ENCODE results near the gene ZNF609. TPM values are rescaled to one million over a fixed set of nuclear protein-coding genes. Genes with fewer than 3 reads are reported as not detected.

ZNF609 gene
- total RNA-seq, 1 experiment from 2014 or later, result 49.0 TPM

GRCh38 chr15:64622410-64623260 is 162.3 kb downstream of the ZNF609 start:
- H3K27me3 Mint-ChIP-seq (ENCODE audit: insufficient read depth, unreplicated experiment), result no peaks in the 10 kb centered on the region
- BruUV-seq (replicated peaks), result no TSS peak

GRCh38 chr15:64623347-64623996 is 163.1 kb downstream of the ZNF609 start:
- BruUV-seq (replicated peaks), result TSS peak; percentile 17
- POLR2A ChIA-PET, result interaction anchor here (1.4 kb wide), 1 partner anchor 12 kb away, joined by 5 read pairs; no protein-coding TSS in a partner anchor
- no peak for TF ChIP-seq CTCF (IDR thresholded peaks at IDR 0.05; ENCODE audit: unreplicated experiment)
- peaks cover 33% of the 10 kb centered on the region for H3K36me3 Mint-ChIP-seq (ENCODE audit: insufficient read depth, unreplicated experiment)
- no peaks in the 10 kb centered on the region for H3K27me3 Mint-ChIP-seq (ENCODE audit: insufficient read depth, unreplicated experiment)
- peaks cover 22% of the 10 kb centered on the region for H3K4me1 Mint-ChIP-seq (ENCODE audit: insufficient read depth, unreplicated experiment)
- H3K9me3 Mint-ChIP-seq (ENCODE audit: unreplicated experiment), result no peaks in the 10 kb centered on the region
- intact Hi-C loops (cut with micrococcal nuclease), result no loop called here
- no peak for DNase-seq (ENCODE audit: unreplicated experiment)
- CTCF ChIA-PET, result interaction anchor here (0.5 to 0.7 kb wide), 2 partner anchors 17 to 670 kb away, joined by 3 to 4 read pairs; no protein-coding TSS in a partner anchor
- no peak overlapping the region for H3K27ac Mint-ChIP-seq (ENCODE audit: low read depth, unreplicated experiment)
- no peak overlapping the region for H3K4me3 Mint-ChIP-seq (ENCODE audit: unreplicated experiment)

More at GRCh38 chr15:64622410-64623260, 162.3 kb downstream of the ZNF609 start:
- Mint-ChIP-seq H3K36me3 (ENCODE audit: insufficient read depth, unreplicated experiment) (peaks cover 33% of the 10 kb centered on the region), H3K27ac (ENCODE audit: low read depth, unreplicated experiment) (no peak overlapping the region), H3K4me1 (ENCODE audit: insufficient read depth, unreplicated experiment) (peaks cover 22% of the 10 kb centered on the region), H3K4me3 (ENCODE audit: unreplicated experiment) (no peak overlapping the region), H3K9me3 (ENCODE audit: unreplicated experiment) (no peaks in the 10 kb centered on the region)
- TF ChIP-seq CTCF (IDR thresholded peaks at IDR 0.05; ENCODE audit: unreplicated experiment), result no peak
- ChIA-PET POLR2A (interaction anchor here (1.4 kb wide), 1 partner anchor 13 kb away, joined by 5 read pairs; no protein-coding TSS in a partner anchor), CTCF (interaction anchor here (0.7 kb wide), 1 partner anchor 16 kb away, joined by 3 read pairs; no protein-coding TSS in a partner anchor)
- intact Hi-C loops (cut with micrococcal nuclease), result no loop called here
- DNase-seq (ENCODE audit: unreplicated experiment), result no peak

- H3K27ac Mint-ChIP-seq (ENCODE audit: low read depth, unreplicated experiment), result no peak overlapping the region
- H3K4me1 Mint-ChIP-seq (ENCODE audit: insufficient read depth, unreplicated experiment), result peaks cover 20% of the 10 kb centered on the region
- ChIA-PET CTCF (interaction anchor here (0.5 kb wide), 1 partner anchor 669 kb away, joined by 4 read pairs; no protein-coding TSS in a partner anchor), POLR2A (interaction anchor here (1.4 kb wide), 1 partner anchor 11 kb away, joined by 5 read pairs; no protein-coding TSS in a partner anchor)
- BruUV-seq (replicated peaks), result no TSS peak
- H3K4me3 Mint-ChIP-seq (ENCODE audit: unreplicated experiment), result no peak overlapping the region
- no peaks in the 10 kb centered on the region for H3K27me3 Mint-ChIP-seq (ENCODE audit: insufficient read depth, unreplicated experiment)
- no peaks in the 10 kb centered on the region for H3K9me3 Mint-ChIP-seq (ENCODE audit: unreplicated experiment)
- no peak for DNase-seq (ENCODE audit: unreplicated experiment)
- intact Hi-C loops (cut with micrococcal nuclease), result no loop called here
- peaks cover 33% of the 10 kb centered on the region for H3K36me3 Mint-ChIP-seq (ENCODE audit: insufficient read depth, unreplicated experiment)
- no peak for TF ChIP-seq CTCF (IDR thresholded peaks at IDR 0.05; ENCODE audit: unreplicated experiment)
Measured at GRCh38 chr15:64624242-64624641, 163.9 kb downstream of the ZNF609 start.

- H3K36me3 Mint-ChIP-seq (ENCODE audit: insufficient read depth, unreplicated experiment), result peaks cover 35% of the 10 kb centered on the region
- no peak for DNase-seq (ENCODE audit: unreplicated experiment)
- no peaks in the 10 kb centered on the region for H3K4me1 Mint-ChIP-seq (ENCODE audit: insufficient read depth, unreplicated experiment)
- H3K4me3 Mint-ChIP-seq (ENCODE audit: unreplicated experiment), result no peak overlapping the region
- intact Hi-C loops (cut with micrococcal nuclease), result no loop called here
- no peak for TF ChIP-seq CTCF (IDR thresholded peaks at IDR 0.05; ENCODE audit: unreplicated experiment)
- CTCF ChIA-PET, result interaction anchor here (0.7 kb wide), 1 partner anchor 312 kb away, joined by 3 read pairs; no protein-coding TSS in a partner anchor
- no peaks in the 10 kb centered on the region for H3K9me3 Mint-ChIP-seq (ENCODE audit: unreplicated experiment)
- H3K27ac Mint-ChIP-seq (ENCODE audit: low read depth, unreplicated experiment), result no peak overlapping the region
- POLR2A ChIA-PET, result interaction anchor here (2.2 kb wide), 1 partner anchor 8 kb away, joined by 6 read pairs; no protein-coding TSS in a partner anchor
- H3K27me3 Mint-ChIP-seq (ENCODE audit: insufficient read depth, unreplicated experiment), result no peaks in the 10 kb centered on the region
- BruUV-seq (replicated peaks), result no TSS peak
Measured at GRCh38 chr15:64629063-64629462, 168.7 kb downstream of the ZNF609 start.

Measured in MCF 10A (cell line).